ENCODE results near the gene COL12A1. TPM values are rescaled to one million over a fixed set of nuclear protein-coding genes. Genes with fewer than 3 reads are reported as not detected.

COL12A1 gene
- total and polyA plus RNA-seq, 2 donors (not counting 1 experiment from before 2014, with no cell fraction given) = not detected

DNA sequence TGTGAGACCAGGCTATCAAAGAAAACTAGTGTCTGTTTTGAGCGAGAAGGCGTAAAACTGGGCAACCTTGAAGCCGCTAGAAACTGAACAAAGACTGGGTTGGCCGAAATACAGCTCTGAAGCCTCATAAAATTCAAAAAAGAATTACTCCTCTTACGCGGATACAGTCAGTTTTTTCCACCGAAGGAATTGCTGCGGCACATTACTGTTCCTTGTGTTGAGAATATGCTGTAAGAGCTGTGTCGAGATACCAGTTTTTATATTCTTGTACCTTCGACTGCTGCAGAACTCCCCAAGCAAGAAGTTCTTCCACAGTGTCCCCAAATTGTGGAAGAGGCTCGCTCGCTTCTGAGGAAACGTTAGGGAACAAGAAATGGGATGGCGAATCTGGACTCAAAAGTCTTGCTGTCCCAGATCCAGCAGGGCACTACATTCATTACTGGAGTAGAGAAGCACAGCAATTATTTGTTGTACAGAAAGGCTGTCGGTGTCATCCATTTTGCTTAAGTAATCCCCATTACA is 38.3 kb upstream of the COL12A1 start:
- Mint-ChIP-seq H3K4me3 (peak overlapping the region; percentile 99), H3K9me3 (ENCODE audit: insufficient read depth) (no peaks in the 10 kb centered on the region), H3K4me1 (peaks cover 24% of the 10 kb centered on the region), H3K27ac (peak overlapping the region; percentile 98), H3K27me3 (peaks cover 16% of the 10 kb centered on the region)
- Histone ChIP-seq H3K36me3 (replicated peaks in 1 of 2; ENCODE audit: control extremely low read depth in 1 of 2, control insufficient read depth in 1 of 2, extremely low read depth in 1 of 2, insufficient read depth in 2 of 2, low read length in 1 of 2) (peaks cover 0 to 4% of the 10 kb centered on the region in 2 experiments), H2AFZ (ENCODE audit: insufficient read depth, low read depth, low read length, poor library complexity, severe bottlenecking) (peak overlapping the region; percentile 98), H3K4me1 (ENCODE audit: control insufficient read depth in 2 of 2, insufficient read depth in 2 of 2, low read length in 2 of 2) (peaks cover 5 to 10% of the 10 kb centered on the region in 2 donors), H4K20me1 (ENCODE audit: control insufficient read depth, insufficient read depth, low read length, poor library complexity, severe bottlenecking) (peaks cover 7% of the 10 kb centered on the region), H3K4me2 (replicated peaks; ENCODE audit: low read depth, low read length, poor library complexity, severe bottlenecking) (peak overlapping the region; percentile 81), H3K27me3 (replicated peaks in 1 of 4; ENCODE audit: control extremely low read depth in 1 of 4, control insufficient read depth in 3 of 4, insufficient read depth in 4 of 4, low read length in 3 of 4) (peaks cover 0 to 14% (median 4%) of the 10 kb centered on the region in 4 experiments), H3K9ac (ENCODE audit: low read length) (peak overlapping the region; percentile 96), H3K27ac (ENCODE audit: low read length in 2 of 2) (peak overlapping the region; percentile 92 to 97), H3K4me3 (ENCODE audit: control extremely low read depth in 1 of 5, extremely low read depth in 1 of 5, insufficient read depth in 1 of 5, low read depth in 2 of 5, low read length in 4 of 5) (peak overlapping the region; percentile 85 to 98 (median 90)), H3K9me3 (ENCODE audit: control extremely low read depth in 1 of 3, control insufficient read depth in 2 of 3, insufficient read depth in 1 of 3, low read length in 2 of 3) (no peaks in the 10 kb centered on the region), H3K79me2 (ENCODE audit: control insufficient read depth, insufficient read depth, low read length) (peaks cover 45% of the 10 kb centered on the region)
- CTCF ChIA-PET = interaction anchor here (1.0 to 1.9 kb wide), 5 partner anchors 14 to 40 kb away, joined by 3 to 9 read pairs (median 6); partner anchors contain the start of gene TMEM30A
- ATAC-seq (ENCODE audit: low read depth) = no peak
- 32% methylated on average over 3 of the region's 15 CpGs for WGBS (ENCODE audit: insufficient coverage)
- no peak for DNase-seq
- intact Hi-C loops (cut with micrococcal nuclease) = loop anchor here (5.0 kb wide), 1 partner anchor 503 kb away; the partner anchor contains the start of gene MYO6
- POLR2A ChIA-PET = interaction anchor here (0.7 to 1.6 kb wide), 3 partner anchors 40 to 358 kb away, joined by 3 to 11 read pairs (median 5); partner anchors contain the start of genes SENP6 and TMEM30A
- no peak for TF ChIP-seq EZH2 (IDR thresholded peaks at IDR 0.05; ENCODE audit: borderline replicate concordance, insufficient read depth, low read depth, low read length, poor library complexity, severe bottlenecking)
- TF ChIP-seq, protein P1, sequence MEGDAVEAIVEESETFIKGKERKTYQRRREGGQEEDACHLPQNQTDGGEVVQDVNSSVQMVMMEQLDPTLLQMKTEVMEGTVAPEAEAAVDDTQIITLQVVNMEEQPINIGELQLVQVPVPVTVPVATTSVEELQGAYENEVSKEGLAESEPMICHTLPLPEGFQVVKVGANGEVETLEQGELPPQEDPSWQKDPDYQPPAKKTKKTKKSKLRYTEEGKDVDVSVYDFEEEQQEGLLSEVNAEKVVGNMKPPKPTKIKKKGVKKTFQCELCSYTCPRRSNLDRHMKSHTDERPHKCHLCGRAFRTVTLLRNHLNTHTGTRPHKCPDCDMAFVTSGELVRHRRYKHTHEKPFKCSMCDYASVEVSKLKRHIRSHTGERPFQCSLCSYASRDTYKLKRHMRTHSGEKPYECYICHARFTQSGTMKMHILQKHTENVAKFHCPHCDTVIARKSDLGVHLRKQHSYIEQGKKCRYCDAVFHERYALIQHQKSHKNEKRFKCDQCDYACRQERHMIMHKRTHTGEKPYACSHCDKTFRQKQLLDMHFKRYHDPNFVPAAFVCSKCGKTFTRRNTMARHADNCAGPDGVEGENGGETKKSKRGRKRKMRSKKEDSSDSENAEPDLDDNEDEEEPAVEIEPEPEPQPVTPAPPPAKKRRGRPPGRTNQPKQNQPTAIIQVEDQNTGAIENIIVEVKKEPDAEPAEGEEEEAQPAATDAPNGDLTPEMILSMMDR (IDR thresholded peaks at IDR 0.05) = no peak

All from B cell (primary cell).